IMR-90 (cell line): Measurements from ENCODE around the gene CNOT10. TPM values are rescaled to one million over a fixed set of nuclear protein-coding genes. Genes with fewer than 3 reads are reported as not detected.

Experiments used
- ATAC-seq: fragments of 200-7000 bp; cut with Tn5 transposase; 2 replicates; pipeline ENCODE4 v1.9.1; 2020; ENCODE audit warnings: low read depth, mild to moderate bottlenecking, moderate library complexity
- BruUV-seq: library from RNA; stranded (reverse); fragments of 400-500 nt; replicated peaks from 2 replicates; lab custom pipeline; 2021; lab: Mats Ljungman, UMichigan
- CTCF ChIA-PET: fragments of 300-600 bp; formaldehyde crosslinking; extraction: SDS; loops from one replicate; lab custom pipeline; 2021; ENCODE audit warnings: antibody characterized with exemption; lab: Yijun Ruan, JAX
- POLR2A ChIA-PET: fragments of 300-600 bp; sonication (Branson Sonifier 250); formaldehyde crosslinking; loops from one replicate; lab custom pipeline; 2022; ENCODE audit warnings: antibody characterized with exemption; ENCODE audit not compliant: unreplicated experiment; lab: Charles Lee
- DNase-seq: peaks from one replicate; pipeline ENCODE4 v3.0.0; 2013
- H2AFZ ChIP-seq: replicated peaks from 2 replicates; pipeline ENCODE3; 2013; ENCODE audit warnings: low read length, mild to moderate bottlenecking; ENCODE audit not compliant: poor library complexity
- H2AK5ac ChIP-seq: 2 replicates; pipeline ENCODE4 v1.6.1; 2013; ENCODE audit warnings: low read depth, low read length, inconsistent platforms
- H2AK9ac ChIP-seq: replicated peaks from 2 replicates; pipeline ENCODE3; 2013; ENCODE audit warnings: mild to moderate bottlenecking, low read depth, low read length, moderate library complexity; ENCODE audit not compliant: poor library complexity
- H2BK120ac ChIP-seq: 2 replicates; pipeline ENCODE4 v1.6.1; 2013; ENCODE audit warnings: low read depth, low read length, inconsistent platforms
- H2BK15ac ChIP-seq: 3 replicates; pipeline ENCODE4 v1.6.1; 2013; ENCODE audit warnings: low read depth, low read length, inconsistent platforms
- H2BK20ac ChIP-seq: 2 replicates; pipeline ENCODE4 v1.6.1; 2013; ENCODE audit warnings: low read depth, mild to moderate bottlenecking, inconsistent platforms, low read length, moderate library complexity
- H2BK5ac ChIP-seq: 2 replicates; pipeline ENCODE4 v1.6.1; 2013; ENCODE audit warnings: mild to moderate bottlenecking, low read depth, low read length, inconsistent platforms; ENCODE audit not compliant: poor library complexity, severe bottlenecking
- H3K14ac ChIP-seq: replicated peaks from 2 replicates; pipeline ENCODE4 v1.6.1; 2013; ENCODE audit warnings: low read depth, low read length, inconsistent platforms
- H3K18ac ChIP-seq: 2 replicates; pipeline ENCODE4 v1.6.1; 2013; ENCODE audit warnings: low read depth, low read length, control low read depth
- H3K23ac ChIP-seq: 2 replicates; pipeline ENCODE4 v1.6.1; 2013; ENCODE audit warnings: low read depth, low read length, inconsistent platforms
- H3K27ac ChIP-seq: 2 replicates; pipeline ENCODE4 v1.5.1; 2013; ENCODE audit warnings: mild to moderate bottlenecking, control low read depth, low read length; ENCODE audit not compliant: insufficient read depth
- H3K27me3 ChIP-seq: 2 replicates; pipeline ENCODE4 v1.6.1; 2013; ENCODE audit warnings: low read length; ENCODE audit not compliant: control insufficient read depth, insufficient read depth
- H3K36me3 ChIP-seq: 2 replicates; pipeline ENCODE4 v1.6.1; 2013; ENCODE audit warnings: low read length, mixed read lengths; ENCODE audit not compliant: control insufficient read depth, insufficient read depth
- H3K4ac ChIP-seq: 2 replicates; pipeline ENCODE4 v1.6.1; 2013; ENCODE audit warnings: low read depth, low read length, inconsistent platforms
- H3K4me1 ChIP-seq: 2 replicates; pipeline ENCODE4 v1.6.1; 2013; ENCODE audit warnings: low read length, mixed read lengths; ENCODE audit not compliant: control insufficient read depth, insufficient read depth
- H3K4me2 ChIP-seq: 2 replicates; pipeline ENCODE4 v1.6.1; 2013; ENCODE audit warnings: low read depth, mild to moderate bottlenecking, control low read depth, low read length, moderate library complexity
- H3K4me3 ChIP-seq: 2 replicates; pipeline ENCODE4 v1.5.1; 2013; ENCODE audit warnings: low read depth, mild to moderate bottlenecking, control low read depth, low read length, moderate library complexity; ENCODE audit not compliant: insufficient read depth
- H3K56ac ChIP-seq: 2 replicates; pipeline ENCODE4 v1.6.1; 2013; ENCODE audit warnings: low read length, inconsistent platforms; ENCODE audit not compliant: insufficient read depth; ENCODE audit errors: extremely low read depth
- H3K79me1 ChIP-seq, 2 experiments: 2 replicates each; pipeline ENCODE4 v1.6.1; 2013; ENCODE audit warnings: low read length in 2 of 2, inconsistent platforms in 1 of 2, low read depth in 1 of 2
- H3K9ac ChIP-seq: 2 replicates; pipeline ENCODE4 v1.6.1; 2013; ENCODE audit warnings: low read depth, low read length, control low read depth
- H3K9me1 ChIP-seq: 2 replicates; pipeline ENCODE4 v1.6.1; 2013; ENCODE audit warnings: low read length, inconsistent platforms; ENCODE audit not compliant: insufficient read depth
- H3K9me3 ChIP-seq: 2 replicates; pipeline ENCODE4 v1.6.1; 2013; ENCODE audit warnings: low read length; ENCODE audit not compliant: control insufficient read depth, insufficient read depth
- H4K20me1 ChIP-seq: 2 replicates; pipeline ENCODE4 v1.6.1; 2013; ENCODE audit warnings: low read length, inconsistent platforms; ENCODE audit not compliant: insufficient read depth
- H4K5ac ChIP-seq: 2 replicates; pipeline ENCODE4 v1.6.1; 2013; ENCODE audit warnings: mild to moderate bottlenecking, low read depth, low read length, control low read depth
- H4K8ac ChIP-seq, 2 experiments: 2 replicates each; pipeline ENCODE4 v1.6.1; 2013; ENCODE audit warnings: low read depth in 2 of 2, low read length in 2 of 2, control low read depth in 1 of 2, inconsistent platforms in 1 of 2
- H4K91ac ChIP-seq: 2 replicates; pipeline ENCODE4 v1.6.1; 2013; ENCODE audit warnings: low read depth, low read length, inconsistent platforms; ENCODE audit not compliant: insufficient read depth
- BHLHE40 ChIP-seq: fragments of 150-350 bp; IDR thresholded peaks from 2 replicates; pipeline ENCODE4 v1.6.1; 2016; ENCODE audit warnings: mild to moderate bottlenecking, low read depth, low read length
- CEBPB ChIP-seq: IDR thresholded peaks from 2 replicates; pipeline ENCODE4 v1.6.1; 2012; ENCODE audit warnings: low read depth, low read length, improper control_type of control experiment
- CHD1 ChIP-seq: IDR thresholded peaks from 2 replicates; pipeline ENCODE4 v1.6.1; 2012; ENCODE audit warnings: low read depth, low read length, improper control_type of control experiment
- FOS ChIP-seq: fragments of 150-350 bp; IDR thresholded peaks from 2 replicates; pipeline ENCODE4 v1.6.1; 2016; ENCODE audit warnings: low read depth, low read length
- MAFK ChIP-seq: IDR thresholded peaks from 2 replicates; pipeline ENCODE4 v1.6.1; 2012; ENCODE audit warnings: low read depth, low read length, improper control_type of control experiment
- MAZ ChIP-seq: IDR thresholded peaks from 2 replicates; pipeline ENCODE4 v1.6.1; 2012; ENCODE audit warnings: low read depth, mild to moderate bottlenecking, low read length, improper control_type of control experiment, moderate library complexity, borderline replicate concordance
- MXI1 ChIP-seq: IDR thresholded peaks from 2 replicates; pipeline ENCODE4 v1.6.1; 2012; ENCODE audit warnings: low read depth, mild to moderate bottlenecking, low read length, moderate library complexity, borderline replicate concordance
- NFE2L2 ChIP-seq: fragments of 150-350 bp; IDR thresholded peaks from 2 replicates; pipeline ENCODE4 v1.6.1; 2016; ENCODE audit warnings: low read depth, mild to moderate bottlenecking, low read length
- POLR2A ChIP-seq: IDR thresholded peaks from 2 replicates; pipeline ENCODE4 v1.6.1; 2012; ENCODE audit warnings: mild to moderate bottlenecking, low read depth, low read length
- RAD21 ChIP-seq: IDR thresholded peaks from 2 replicates; pipeline ENCODE4 v1.6.1; 2012; ENCODE audit warnings: low read length, improper control_type of control experiment
- RCOR1 ChIP-seq: IDR thresholded peaks from 2 replicates; pipeline ENCODE4 v1.6.1; 2012; ENCODE audit warnings: mild to moderate bottlenecking, low read length, improper control_type of control experiment; ENCODE audit not compliant: insufficient replicate concordance
- RFX5 ChIP-seq: IDR thresholded peaks from 2 replicates; pipeline ENCODE4 v1.8.0; 2012; ENCODE audit warnings: low read depth, mild to moderate bottlenecking, low read length, moderate library complexity
- SMC3 ChIP-seq: fragments of 150-350 bp; IDR thresholded peaks from 2 replicates; pipeline ENCODE4 v1.6.1; 2016; ENCODE audit warnings: low read depth, mild to moderate bottlenecking, antibody characterized with exemption, low read length, moderate library complexity
- WGBS, 2 experiments: methylation state at CpG; one replicate each; pipeline versions ENCODE4 v1.1.5 to v1.1.7; 2013; ENCODE audit warnings: missing lambda C conversion rate in 2 of 2; ENCODE audit not compliant: insufficient read length in 1 of 2; ENCODE audit errors: extremely low coverage in 2 of 2; 5-methylcytosine and 5-hydroxymethylcytosine counted together
- dilution Hi-C: fragments of 300-500 bp; cut with HindIII; formaldehyde crosslinking; loops from one replicate; pipeline ENCODE4 v1.14.3; 2018; ENCODE audit warnings: low sequenced_read_pairs; ENCODE audit not compliant: unreplicated experiment
- in situ Hi-C: fragments of 300-500 bp; cut with MboI; formaldehyde crosslinking; loops from 3 replicates; pipeline ENCODE4 v1.14.3; 2019; ENCODE audit warnings: low sequenced_read_pairs, inconsistent platforms, mixed read lengths
- intact Hi-C: fragments of 100-400 bp; cut with micrococcal nuclease; formaldehyde crosslinking; loops from 2 replicates; pipeline ENCODE4 v1.10.0; 2022
- polyA plus RNA-seq, 3 experiments: library from polyadenylated mRNA; depleted of rRNA; stranded (reverse); fragments of >200 nt; gene quantifications; 2 replicates each; pipeline ENCODE4 v1.2.3, GENCODE V29; 2012; ENCODE audit warnings: low replicate concordance in 1 of 3
- total RNA-seq: library from RNA; depleted of rRNA; stranded (reverse); fragments of >200 nt; gene quantifications from 2 replicates; pipeline ENCODE4 v1.2.3, GENCODE V29; 2012
- TF ChIP-seq, protein P1 (sequence below): fragments of 150-350 bp; IDR thresholded peaks from 2 replicates; pipeline ENCODE4 v1.6.1; 2017; ENCODE audit warnings: mild to moderate bottlenecking, antibody characterized with exemption, low read length, low read depth
- TF ChIP-seq, protein P2 (sequence below): conservative IDR thresholded peaks from 2 replicates; pipeline ENCODE4 v1.5.1; 2012; ENCODE audit warnings: mild to moderate bottlenecking, low read depth, low read length, improper control_type of control experiment
- TF ChIP-seq, protein P3 (sequence below): fragments of 150-350 bp; IDR thresholded peaks from 2 replicates; pipeline ENCODE4 v1.6.1; 2016; ENCODE audit warnings: low read depth, mild to moderate bottlenecking, low read length, moderate library complexity, borderline replicate concordance

Gene CNOT10
- total and polyA plus RNA-seq, 2 of the 4 experiments (the other 2 are of a cell fraction), result 15.8 to 20.4 TPM

GRCh38 chr3:32705232-32705631 is 20.2 kb downstream of the CNOT10 start:
- CTCF ChIA-PET, result interaction anchor here (0.8 kb wide), 1 partner anchor 10 kb away, joined by 3 read pairs; no protein-coding TSS in a partner anchor
- Histone ChIP-seq H2AK5ac (no peak overlapping the region), H3K4me2 (no peak overlapping the region), H4K20me1 (no peaks in the 10 kb centered on the region), H3K9ac (no peak overlapping the region), H3K79me1 (peaks cover 11 to 16% of the 10 kb centered on the region in 2 experiments; a peak in 2 of 4 replicates), H3K4me1 (peaks cover 2% of the 10 kb centered on the region; the same call in 1 of the 2 replicates), H3K4me3 (no peak overlapping the region), H4K5ac (no peak overlapping the region), H2BK5ac (no peak overlapping the region), H3K18ac (no peak overlapping the region), H3K4ac (no peak overlapping the region), H2BK15ac (no peak overlapping the region), H3K9me1 (no peaks in the 10 kb centered on the region), H3K27me3 (no peaks in the 10 kb centered on the region), H4K91ac (no peak overlapping the region), H2BK120ac (no peak overlapping the region), H3K9me3 (no peaks in the 10 kb centered on the region), H2BK20ac (no peak overlapping the region), H3K27ac (no peak overlapping the region), H3K36me3 (peaks cover 3% of the 10 kb centered on the region; the same call in 1 of the 2 replicates), H3K14ac (no peak overlapping the region), H4K8ac (no peak overlapping the region), H3K23ac (no peak overlapping the region), H2AK9ac (no peak overlapping the region), H3K56ac (no peak overlapping the region), H2AFZ (no peak overlapping the region)
- no peak for DNase-seq
- POLR2A ChIA-PET, result no interaction called here
- WGBS, 2 experiments, result no CpG with 5 or more reads among the region's 2 CpGs
- no peak for ATAC-seq
- intact Hi-C loops (no loop called here), dilution Hi-C loops (no loop called here), in situ Hi-C loops (no loop called here)
- BruUV-seq, result no TSS peak
- no peak for TF ChIP-seq CEBPB
- no peak for TF ChIP-seq MAZ
- TF ChIP-seq FOS, result no peak
- TF ChIP-seq, protein P1, sequence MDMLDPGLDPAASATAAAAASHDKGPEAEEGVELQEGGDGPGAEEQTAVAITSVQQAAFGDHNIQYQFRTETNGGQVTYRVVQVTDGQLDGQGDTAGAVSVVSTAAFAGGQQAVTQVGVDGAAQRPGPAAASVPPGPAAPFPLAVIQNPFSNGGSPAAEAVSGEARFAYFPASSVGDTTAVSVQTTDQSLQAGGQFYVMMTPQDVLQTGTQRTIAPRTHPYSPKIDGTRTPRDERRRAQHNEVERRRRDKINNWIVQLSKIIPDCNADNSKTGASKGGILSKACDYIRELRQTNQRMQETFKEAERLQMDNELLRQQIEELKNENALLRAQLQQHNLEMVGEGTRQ, result no peak
- TF ChIP-seq, protein P2, sequence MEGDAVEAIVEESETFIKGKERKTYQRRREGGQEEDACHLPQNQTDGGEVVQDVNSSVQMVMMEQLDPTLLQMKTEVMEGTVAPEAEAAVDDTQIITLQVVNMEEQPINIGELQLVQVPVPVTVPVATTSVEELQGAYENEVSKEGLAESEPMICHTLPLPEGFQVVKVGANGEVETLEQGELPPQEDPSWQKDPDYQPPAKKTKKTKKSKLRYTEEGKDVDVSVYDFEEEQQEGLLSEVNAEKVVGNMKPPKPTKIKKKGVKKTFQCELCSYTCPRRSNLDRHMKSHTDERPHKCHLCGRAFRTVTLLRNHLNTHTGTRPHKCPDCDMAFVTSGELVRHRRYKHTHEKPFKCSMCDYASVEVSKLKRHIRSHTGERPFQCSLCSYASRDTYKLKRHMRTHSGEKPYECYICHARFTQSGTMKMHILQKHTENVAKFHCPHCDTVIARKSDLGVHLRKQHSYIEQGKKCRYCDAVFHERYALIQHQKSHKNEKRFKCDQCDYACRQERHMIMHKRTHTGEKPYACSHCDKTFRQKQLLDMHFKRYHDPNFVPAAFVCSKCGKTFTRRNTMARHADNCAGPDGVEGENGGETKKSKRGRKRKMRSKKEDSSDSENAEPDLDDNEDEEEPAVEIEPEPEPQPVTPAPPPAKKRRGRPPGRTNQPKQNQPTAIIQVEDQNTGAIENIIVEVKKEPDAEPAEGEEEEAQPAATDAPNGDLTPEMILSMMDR, result no peak
- TF ChIP-seq MXI1, result no peak
- no peak for TF ChIP-seq CHD1
- no peak for TF ChIP-seq POLR2A
- TF ChIP-seq NFE2L2, result no peak
- TF ChIP-seq MAFK, result no peak
- TF ChIP-seq BHLHE40, result no peak
- no peak for TF ChIP-seq RFX5
- TF ChIP-seq RCOR1, result no peak
- no peak for TF ChIP-seq RAD21
- no peak for TF ChIP-seq SMC3
- TF ChIP-seq, protein P3, sequence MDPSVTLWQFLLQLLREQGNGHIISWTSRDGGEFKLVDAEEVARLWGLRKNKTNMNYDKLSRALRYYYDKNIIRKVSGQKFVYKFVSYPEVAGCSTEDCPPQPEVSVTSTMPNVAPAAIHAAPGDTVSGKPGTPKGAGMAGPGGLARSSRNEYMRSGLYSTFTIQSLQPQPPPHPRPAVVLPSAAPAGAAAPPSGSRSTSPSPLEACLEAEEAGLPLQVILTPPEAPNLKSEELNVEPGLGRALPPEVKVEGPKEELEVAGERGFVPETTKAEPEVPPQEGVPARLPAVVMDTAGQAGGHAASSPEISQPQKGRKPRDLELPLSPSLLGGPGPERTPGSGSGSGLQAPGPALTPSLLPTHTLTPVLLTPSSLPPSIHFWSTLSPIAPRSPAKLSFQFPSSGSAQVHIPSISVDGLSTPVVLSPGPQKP, result no peak
